GM18951 (cell line): ENCODE data around the gene RPL34.

Experiments used
- POLR2A ChIP-seq: IDR thresholded peaks from 4 replicates; pipeline ENCODE4 v1.6.1; 2011; ENCODE audit warnings: mild to moderate bottlenecking; ENCODE audit not compliant: insufficient read length, insufficient read depth; ENCODE audit errors: extremely low read depth
- in situ Hi-C: fragments of 300-500 bp; cut with MboI; formaldehyde crosslinking; loops from one replicate; pipeline ENCODE4 v1.12.0; 2022; ENCODE audit warnings: low sequenced_read_pairs, mixed read lengths, inconsistent platforms; ENCODE audit not compliant: unreplicated experiment

Gene RPL34

DNA sequence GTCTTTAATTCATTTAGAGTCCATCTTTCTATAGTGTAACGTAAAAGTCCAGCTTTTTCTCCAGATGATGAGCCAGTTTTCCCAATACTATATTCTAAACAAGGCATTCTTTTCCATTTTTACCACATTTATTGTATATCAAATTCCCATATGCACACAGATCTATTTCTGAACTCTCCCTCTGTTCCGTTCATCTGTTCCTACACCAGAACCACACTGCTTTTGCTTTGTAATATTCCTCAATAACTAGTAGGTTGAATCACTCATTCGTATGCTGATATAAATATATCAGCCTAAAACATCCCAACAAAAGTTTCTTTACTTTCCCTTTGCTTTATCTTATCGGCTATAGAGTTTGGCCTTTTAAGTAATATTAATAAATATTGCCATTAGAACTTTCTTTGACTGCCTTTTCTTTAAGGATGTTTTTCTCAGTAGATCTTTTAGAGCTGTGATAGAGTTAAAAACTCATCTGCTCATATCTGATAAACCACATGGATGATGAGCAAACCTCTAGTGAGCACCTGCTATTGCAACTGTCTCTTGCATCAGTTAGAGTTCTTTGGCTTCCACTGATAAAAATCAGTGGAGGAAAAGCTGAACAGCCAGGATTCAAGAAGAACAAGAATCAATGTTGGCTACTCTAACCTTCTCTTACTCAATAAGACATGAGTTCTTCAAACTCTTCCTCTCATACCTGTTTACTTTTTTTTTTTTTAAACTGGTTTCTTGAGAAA lies 13.1 kb upstream of the RPL34 start:
- no peak for TF ChIP-seq POLR2A
- in situ Hi-C loops: no loop called here

DNA sequence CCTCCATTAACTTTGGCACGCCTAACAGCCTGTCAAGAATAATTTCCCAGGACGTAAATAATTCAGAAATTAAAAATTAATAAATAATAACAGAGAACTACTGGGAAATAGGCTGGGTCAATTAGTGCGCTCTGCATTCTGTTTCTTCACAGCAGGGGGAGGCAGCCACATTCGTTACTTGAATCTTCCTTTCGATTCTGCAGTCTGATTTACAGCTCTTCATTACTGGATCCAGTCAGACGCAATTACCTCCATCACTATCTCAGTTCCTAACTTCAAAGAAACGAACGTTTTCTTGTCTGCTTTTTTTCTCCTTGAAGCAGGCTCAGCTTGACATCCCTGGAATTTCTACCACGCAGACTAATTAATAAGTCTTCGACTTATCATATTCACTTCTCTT lies 9.0 kb upstream of the RPL34 start:
- in situ Hi-C loops: no loop called here
- no peak for TF ChIP-seq POLR2A

DNA sequence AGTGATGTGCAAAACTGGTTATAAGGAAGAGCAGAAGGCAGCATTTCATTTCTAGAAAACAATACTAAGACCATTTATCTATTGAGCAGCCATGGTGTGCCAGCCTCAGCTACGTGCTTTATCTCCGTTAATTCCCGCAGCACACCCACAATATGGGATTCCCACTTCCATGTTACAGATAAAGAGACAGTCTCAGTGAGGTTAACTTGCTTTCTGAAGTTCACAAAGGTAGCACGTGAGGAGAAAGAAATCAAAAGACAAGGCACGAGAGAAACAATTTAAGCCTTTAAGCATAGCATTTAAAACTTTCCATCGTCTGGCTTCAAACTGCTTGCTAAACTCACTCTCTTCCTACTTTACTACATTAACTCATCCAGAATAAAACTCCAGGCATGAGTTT lies 8.0 kb upstream of the RPL34 start:
- no peak for TF ChIP-seq POLR2A
- in situ Hi-C loops: no loop called here

DNA sequence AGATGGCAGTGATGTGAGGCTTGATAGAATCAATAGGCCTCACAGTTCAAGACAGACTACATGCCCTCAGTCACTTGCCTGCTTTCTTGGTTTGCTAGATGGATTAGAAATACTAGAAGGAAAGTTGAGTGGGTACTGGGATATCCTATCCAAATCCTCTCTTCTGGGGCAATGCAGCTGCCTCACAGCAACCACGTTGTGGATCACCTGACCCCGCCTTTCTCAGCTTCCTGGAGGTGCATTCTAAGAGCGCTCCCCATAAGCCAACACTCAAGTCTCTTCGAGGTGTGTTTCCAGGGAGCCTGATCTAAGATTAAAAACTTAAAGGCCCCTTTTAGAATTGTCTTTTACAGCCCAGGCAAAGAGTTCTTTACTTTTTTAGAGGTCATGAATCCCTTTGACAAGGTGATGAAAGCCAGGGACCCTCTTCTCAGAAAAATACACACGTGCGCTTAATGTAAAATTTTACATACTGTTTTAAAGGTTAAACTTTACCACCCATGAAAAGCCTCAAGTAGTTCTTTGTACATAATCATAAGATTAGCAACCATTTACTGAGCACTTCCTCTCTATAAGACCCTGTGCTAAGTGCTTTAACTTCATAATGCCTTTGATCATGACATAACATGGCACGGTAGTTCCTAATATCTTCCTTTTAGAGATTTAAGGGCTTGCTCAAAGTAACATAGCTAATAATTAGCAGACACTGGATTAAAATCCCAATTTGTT lies 840 bp upstream of the RPL34 start:
- in situ Hi-C loops: no loop called here

DNA sequence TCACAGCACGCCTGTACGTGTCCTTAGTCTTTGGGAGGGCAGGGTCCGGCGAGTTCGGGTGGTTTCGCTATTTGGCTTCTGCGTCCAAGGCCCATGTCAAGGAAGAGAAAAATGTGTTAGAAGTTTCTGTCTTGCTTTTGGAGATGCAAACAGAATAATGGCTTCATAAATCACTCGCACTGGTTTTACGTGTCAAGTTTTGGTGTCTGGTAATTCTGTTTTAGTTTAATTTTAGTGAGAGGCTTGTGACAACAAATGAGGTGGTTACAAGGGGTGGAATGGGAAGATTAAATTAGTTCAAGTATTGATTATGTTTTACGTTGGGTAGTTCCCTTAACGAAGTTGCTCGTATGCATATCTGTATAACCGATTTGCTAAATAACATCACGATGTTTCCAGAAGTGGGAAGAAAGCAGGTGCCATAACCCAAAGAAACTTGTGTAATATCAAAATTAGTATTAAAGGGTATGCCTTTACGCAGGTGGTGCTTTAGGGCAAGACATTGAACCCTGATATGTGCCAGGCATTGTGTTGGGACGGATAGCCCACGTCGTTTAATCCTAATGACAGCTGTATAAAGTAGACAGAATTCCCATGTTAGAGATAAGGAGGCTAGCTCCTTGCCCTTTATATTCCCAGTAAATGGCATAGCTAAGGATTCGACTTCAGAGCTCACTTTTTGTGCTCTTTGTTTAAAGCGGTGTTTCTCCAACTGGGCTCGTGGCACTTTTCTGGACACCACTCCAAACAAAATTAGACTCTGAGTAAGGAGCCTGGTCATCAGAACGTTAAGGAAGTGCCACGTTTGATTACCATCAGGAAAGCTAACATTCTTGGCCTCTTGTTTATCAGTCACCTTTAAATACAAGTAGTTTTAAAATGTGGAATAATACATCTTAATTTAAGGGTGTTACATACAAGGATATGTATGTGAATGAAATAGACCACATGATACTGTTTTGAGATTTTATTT lies 843 bp downstream of the RPL34 start:
- in situ Hi-C loops: no loop called here
- no peak for TF ChIP-seq POLR2A

More for the DNA sequence above, 840 bp upstream of the RPL34 start:
- no peak for TF ChIP-seq POLR2A

DNA sequence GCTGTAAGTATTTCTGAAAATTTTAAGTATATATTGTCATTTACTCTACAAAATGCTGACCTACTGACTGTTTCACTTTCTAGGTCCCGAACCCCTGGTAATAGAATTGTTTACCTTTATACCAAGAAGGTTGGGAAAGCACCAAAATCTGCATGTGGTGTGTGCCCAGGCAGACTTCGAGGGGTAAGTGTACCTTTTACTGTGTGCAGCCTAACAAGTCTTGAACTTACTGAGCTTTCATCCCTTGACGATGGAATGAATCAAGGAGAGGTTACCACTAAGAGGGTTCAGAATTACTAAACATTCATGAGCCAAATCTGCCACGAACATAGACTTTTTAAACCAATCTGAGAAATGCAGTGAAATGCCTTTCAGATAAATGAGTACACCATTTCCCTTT lies 1.6 kb downstream of the RPL34 start:
- no peak for TF ChIP-seq POLR2A
- in situ Hi-C loops: no loop called here

DNA sequence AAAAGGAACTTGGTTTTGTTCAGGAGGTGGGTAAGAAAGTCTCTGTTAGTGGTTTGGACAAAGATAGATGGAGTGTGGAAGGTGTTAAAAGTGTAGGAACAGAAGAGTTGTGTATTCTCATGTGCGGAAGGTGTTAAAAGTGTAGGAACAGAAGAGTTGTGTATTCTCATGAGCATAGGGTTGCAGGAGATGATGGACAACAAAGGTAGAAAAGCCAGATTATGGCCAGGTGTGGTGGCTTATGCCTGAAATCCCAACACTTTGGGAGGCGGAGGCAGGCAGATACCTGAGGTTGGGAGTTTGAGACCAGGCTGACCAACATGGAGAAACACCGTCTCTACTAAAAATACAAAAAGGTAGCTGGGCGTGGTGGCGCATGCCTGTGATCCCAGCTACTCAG lies 2.5 kb downstream of the RPL34 start:
- TF ChIP-seq POLR2A: no peak
- in situ Hi-C loops: no loop called here

DNA sequence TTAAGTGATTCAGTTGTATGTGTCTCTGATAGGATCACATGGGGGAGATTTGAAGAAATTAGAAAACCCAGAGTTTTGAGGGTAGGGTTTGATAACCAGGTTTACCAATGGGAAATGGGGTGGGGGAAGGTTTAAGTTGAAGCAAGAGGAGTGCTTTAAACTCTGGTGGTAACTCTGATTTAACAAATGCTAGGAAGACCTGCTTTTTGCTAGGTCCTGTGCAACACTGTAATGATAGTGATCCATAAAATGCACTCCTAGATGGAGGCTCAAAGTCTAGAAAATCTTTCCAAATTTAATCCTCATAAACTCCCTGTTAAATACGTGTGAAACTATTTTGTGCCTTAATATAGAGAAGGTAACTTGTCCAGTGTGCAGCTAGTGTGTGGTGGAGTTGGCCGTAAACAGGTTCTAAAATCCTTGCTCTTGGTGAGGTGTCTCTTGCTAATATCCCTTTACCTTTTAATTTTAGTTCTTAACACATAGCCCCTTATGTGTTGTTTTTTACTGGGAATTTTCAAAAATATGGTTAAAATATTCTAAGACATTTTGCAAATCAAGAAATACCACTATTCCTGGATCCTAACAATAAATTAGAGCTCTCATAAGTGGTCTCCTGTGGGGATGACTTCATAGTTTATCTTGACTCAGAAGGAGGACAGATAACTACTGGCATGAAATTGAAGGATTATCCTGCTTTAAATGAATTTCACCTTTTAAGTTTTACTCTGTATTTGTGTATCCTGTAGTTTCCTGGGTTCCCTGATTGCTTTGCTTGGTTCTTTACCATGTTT lies 4.1 kb downstream of the RPL34 start:
- in situ Hi-C loops: no loop called here
- TF ChIP-seq POLR2A: no peak

DNA sequence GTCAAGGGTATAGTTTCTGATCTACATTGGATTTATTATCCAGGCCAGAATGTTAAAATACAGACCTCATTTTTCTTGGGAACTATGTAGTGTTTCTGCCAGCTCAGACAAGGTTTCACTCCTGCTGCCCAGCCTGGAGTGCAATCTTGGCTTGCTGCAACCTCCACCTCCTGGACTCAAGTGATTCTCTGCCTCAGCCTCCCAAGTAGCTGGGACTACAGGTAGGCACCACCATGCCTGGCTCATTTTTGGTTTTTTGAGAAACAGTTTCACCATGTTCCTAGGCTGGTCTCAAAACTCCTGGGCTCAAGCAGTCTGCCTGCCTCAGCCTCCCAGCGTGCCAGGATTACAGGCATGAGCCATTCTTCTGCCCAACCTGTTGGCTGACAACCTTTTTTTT lies 5.7 kb downstream of the RPL34 start:
- TF ChIP-seq POLR2A: no peak
- in situ Hi-C loops: no loop called here

DNA sequence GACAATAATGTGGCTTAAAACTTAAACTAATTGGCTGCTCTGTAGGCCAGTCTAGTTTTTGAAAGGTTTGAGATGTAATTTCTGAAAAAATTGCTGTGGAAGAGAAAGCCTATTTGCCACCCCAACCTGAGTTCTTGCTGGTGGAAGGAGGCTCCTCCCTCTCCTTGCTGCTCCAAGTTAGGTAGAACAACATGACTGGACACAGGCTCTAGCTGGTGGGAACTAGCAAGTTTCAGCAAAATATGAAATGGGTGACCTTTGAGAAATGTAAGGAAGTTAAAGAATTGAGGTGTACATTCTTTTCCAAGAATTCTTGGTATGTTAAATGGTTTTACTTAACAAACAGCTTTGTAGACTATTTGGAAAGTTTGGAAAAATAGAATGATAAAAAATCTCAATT lies 8.0 kb downstream of the RPL34 start:
- in situ Hi-C loops: no loop called here

DNA sequence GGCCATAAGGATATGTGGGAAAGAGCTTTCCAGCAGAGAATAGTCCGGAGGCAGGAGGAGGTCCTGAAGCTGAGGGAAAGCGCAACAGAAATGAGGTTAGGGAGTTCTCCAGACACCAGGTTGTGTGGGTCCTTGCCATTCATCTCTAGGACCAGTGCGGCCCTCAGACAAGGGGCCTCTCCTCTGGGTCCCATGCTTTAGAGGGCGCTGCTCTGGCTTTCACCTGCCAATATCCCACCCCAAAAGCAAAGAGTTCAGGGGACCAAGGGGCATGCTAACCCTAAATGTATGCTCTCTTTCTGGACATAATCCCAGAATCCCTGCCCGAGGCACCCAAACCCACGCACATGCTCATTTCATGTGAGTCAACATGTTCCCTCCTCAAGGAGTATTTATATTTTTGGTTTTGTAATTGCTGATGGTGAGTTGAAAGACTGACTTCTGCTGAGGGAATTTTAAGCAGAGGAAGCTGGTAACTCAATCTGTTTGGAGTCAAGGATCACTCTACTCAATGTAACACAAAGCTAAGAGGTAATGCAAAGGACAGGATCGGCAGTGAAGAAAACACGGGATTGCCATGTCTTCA lies 14.8 kb downstream of the RPL34 start:
- TF ChIP-seq POLR2A: peak; percentile 19
- in situ Hi-C loops: no loop called here

More for the DNA sequence above, 8.0 kb downstream of the RPL34 start:
- no peak for TF ChIP-seq POLR2A

DNA sequence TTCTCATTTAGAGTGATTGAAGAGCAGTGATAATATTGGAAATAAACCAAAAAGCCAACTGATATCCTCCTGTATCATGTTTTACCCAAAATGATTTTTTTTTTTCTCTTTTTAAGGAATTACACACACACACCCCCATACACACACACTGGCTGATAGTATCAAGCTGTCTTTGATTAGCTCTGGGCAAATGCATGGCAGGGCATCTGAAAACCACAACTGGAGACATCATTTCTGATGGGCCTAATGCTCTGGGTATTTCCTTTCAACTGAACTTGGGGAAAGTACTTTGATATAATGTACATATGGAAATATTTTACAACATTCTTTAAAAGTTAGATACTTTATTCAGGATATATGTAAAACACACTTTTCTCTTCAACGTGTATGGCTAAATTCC lies 15.9 kb downstream of the RPL34 start:
- in situ Hi-C loops: no loop called here
- TF ChIP-seq POLR2A: no peak

DNA sequence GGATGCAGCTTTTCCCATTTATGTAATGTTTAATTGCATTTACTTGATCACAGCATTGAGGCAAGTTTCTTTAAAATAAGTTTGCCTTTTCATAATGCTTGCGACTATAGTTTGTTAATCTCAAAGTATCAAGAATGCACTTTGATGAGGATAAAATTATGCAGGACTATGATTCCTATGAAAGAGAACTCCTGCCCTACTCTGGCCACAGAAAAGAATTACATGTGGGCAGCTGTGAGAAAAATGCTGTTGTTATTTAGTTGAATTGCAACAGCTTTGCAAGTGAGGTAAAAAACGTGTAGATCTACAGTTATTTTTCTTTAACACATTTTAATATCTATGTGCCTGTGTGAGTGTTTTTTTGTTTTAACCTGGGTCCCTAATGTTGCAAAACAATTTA lies 17.5 kb downstream of the RPL34 start:
- in situ Hi-C loops: no loop called here
- TF ChIP-seq POLR2A: no peak

DNA sequence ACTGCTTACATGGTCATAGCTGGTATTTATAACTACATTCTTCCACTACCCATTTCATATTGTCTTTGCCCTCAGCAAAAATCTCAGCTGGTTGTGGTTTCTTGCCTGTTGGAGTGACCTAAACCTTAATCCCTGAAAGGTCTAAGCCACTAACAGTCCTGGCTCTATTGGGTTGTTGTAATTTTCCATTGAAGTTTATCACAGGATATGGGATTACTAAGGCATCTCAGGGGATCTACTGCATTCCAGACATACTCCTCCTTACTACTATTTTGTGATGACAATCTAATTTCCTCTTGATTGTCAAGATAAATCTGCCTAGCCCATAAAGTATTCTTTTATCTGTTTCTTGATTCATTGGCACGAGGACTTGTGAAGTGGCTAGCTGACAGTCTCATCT lies 23.9 kb downstream of the RPL34 start:
- TF ChIP-seq POLR2A: no peak
- in situ Hi-C loops: no loop called here
